Measurements from ENCODE around the gene LRMDA. TPM values are rescaled to one million over a fixed set of nuclear protein-coding genes. Genes with fewer than 3 reads are reported as not detected.
"Not testable (repeated sequence)": the region's sequence is repeated elsewhere in the genome, so short reads cannot be mapped to it uniquely, and the experiment has no call there.

Gene LRMDA
- total and polyA plus RNA-seq, 2 of the 4 experiments (the other 2 are of a cell fraction): 0.07 TPM; not detected in 1

- Histone ChIP-seq H3K23ac (ENCODE audit: low read depth, low read length) (no peak overlapping the region), H3K79me1 (ENCODE audit: low read depth in 1 of 2, low read length in 2 of 2) (no peaks in the 10 kb centered on the region), H2BK20ac (ENCODE audit: low read depth, low read length) (no peak overlapping the region), H3K9me3 (ENCODE audit: control insufficient read depth, insufficient read depth, low read length) (no peaks in the 10 kb centered on the region), H3K27me3 (ENCODE audit: control insufficient read depth, insufficient read depth, low read length) (peaks cover 6% of the 10 kb centered on the region; the same call in 1 of the 2 replicates), H3K9me1 (ENCODE audit: insufficient read depth, low read length) (no peaks in the 10 kb centered on the region), H3K14ac (replicated peaks; ENCODE audit: low read depth, low read length) (no peak overlapping the region), H4K91ac (ENCODE audit: insufficient read depth, low read depth, low read length) (no peak overlapping the region), H2BK5ac (ENCODE audit: low read depth, low read length, poor library complexity, severe bottlenecking) (no peak overlapping the region), H2AK9ac (replicated peaks; ENCODE audit: low read depth, low read length, poor library complexity) (no peak overlapping the region), H3K56ac (ENCODE audit: extremely low read depth, insufficient read depth, low read length) (no peak overlapping the region), H3K9ac (ENCODE audit: low read depth, low read length) (no peak overlapping the region), H2AK5ac (ENCODE audit: low read depth, low read length) (no peak overlapping the region), H4K20me1 (ENCODE audit: insufficient read depth, low read length) (no peaks in the 10 kb centered on the region), H3K4me1 (ENCODE audit: control insufficient read depth, insufficient read depth, low read length) (no peaks in the 10 kb centered on the region), H4K8ac (ENCODE audit: low read depth in 2 of 2, low read length in 2 of 2) (no peak overlapping the region), H2AFZ (replicated peaks; ENCODE audit: low read length, poor library complexity) (no peak overlapping the region), H3K36me3 (ENCODE audit: control insufficient read depth, insufficient read depth, low read length) (no peaks in the 10 kb centered on the region), H3K4ac (ENCODE audit: low read depth, low read length) (no peak overlapping the region), H4K5ac (ENCODE audit: low read depth, low read length) (no peak overlapping the region), H2BK120ac (ENCODE audit: low read depth, low read length) (no peak overlapping the region), H3K4me2 (ENCODE audit: low read depth, low read length) (no peak overlapping the region), H3K4me3 (ENCODE audit: insufficient read depth, low read depth, low read length) (no peak overlapping the region), H2BK15ac (ENCODE audit: low read depth, low read length) (no peak overlapping the region), H3K27ac (ENCODE audit: insufficient read depth, low read length) (no peak overlapping the region), H3K18ac (ENCODE audit: low read depth, low read length) (no peak overlapping the region)
- ATAC-seq (ENCODE audit: low read depth): no peak
- BruUV-seq (replicated peaks): no TSS peak
- intact Hi-C loops (cut with micrococcal nuclease) (no loop called here), in situ Hi-C loops (cut with MboI; ENCODE audit: low sequenced_read_pairs) (no loop called here), dilution Hi-C loops (cut with HindIII; ENCODE audit: low sequenced_read_pairs, unreplicated experiment) (no loop called here)
- DNase-seq: no peak
- TF ChIP-seq MXI1 (IDR thresholded peaks at IDR 0.05; ENCODE audit: borderline replicate concordance, low read depth, low read length) (no peak), MAFK (IDR thresholded peaks at IDR 0.05; ENCODE audit: low read depth, low read length) (peak; percentile 91)
- POLR2A ChIA-PET (ENCODE audit: unreplicated experiment): no interaction called here
- 71% methylated on average over 1 of the region's 3 CpGs; no CpG with 5 or more reads in 1 of the 2 experiments for WGBS, 2 experiments (ENCODE audit: extremely low coverage in 2 of 2, insufficient read length in 1 of 2)
- CTCF ChIA-PET: no interaction called here
These were observed 710.0 kb downstream of the LRMDA start for GRCh38 chr10:76141376-76141775.

- DNase-seq; H3K4me1 ChIP-seq (ENCODE audit: control insufficient read depth, insufficient read depth, low read length); H3K56ac ChIP-seq (ENCODE audit: extremely low read depth, insufficient read depth, low read length); H3K9me1 ChIP-seq (ENCODE audit: insufficient read depth, low read length); H3K4me2 ChIP-seq (ENCODE audit: low read depth, low read length); H2BK5ac ChIP-seq (ENCODE audit: low read depth, low read length, poor library complexity, severe bottlenecking); in situ Hi-C loops (cut with MboI; ENCODE audit: low sequenced_read_pairs); H2BK15ac ChIP-seq (ENCODE audit: low read depth, low read length); H2AFZ ChIP-seq (replicated peaks; ENCODE audit: low read length, poor library complexity); dilution Hi-C loops (cut with HindIII; ENCODE audit: low sequenced_read_pairs, unreplicated experiment); H4K91ac ChIP-seq (ENCODE audit: insufficient read depth, low read depth, low read length); H3K27me3 ChIP-seq (ENCODE audit: control insufficient read depth, insufficient read depth, low read length); H2AK5ac ChIP-seq (ENCODE audit: low read depth, low read length); CTCF ChIA-PET; H3K4ac ChIP-seq (ENCODE audit: low read depth, low read length); H4K5ac ChIP-seq (ENCODE audit: low read depth, low read length); H3K14ac ChIP-seq (replicated peaks; ENCODE audit: low read depth, low read length); H3K9me3 ChIP-seq (ENCODE audit: control insufficient read depth, insufficient read depth, low read length); H2AK9ac ChIP-seq (replicated peaks; ENCODE audit: low read depth, low read length, poor library complexity); BruUV-seq (replicated peaks); H3K23ac ChIP-seq (ENCODE audit: low read depth, low read length); H3K27ac ChIP-seq (ENCODE audit: insufficient read depth, low read length); H3K9ac ChIP-seq (ENCODE audit: low read depth, low read length); H2BK120ac ChIP-seq (ENCODE audit: low read depth, low read length); H4K8ac ChIP-seq (ENCODE audit: low read depth in 2 of 2, low read length in 2 of 2); H3K4me3 ChIP-seq (ENCODE audit: insufficient read depth, low read depth, low read length); H3K79me1 ChIP-seq (ENCODE audit: low read depth in 1 of 2, low read length in 2 of 2); POLR2A ChIA-PET (ENCODE audit: unreplicated experiment); ATAC-seq (ENCODE audit: low read depth); intact Hi-C loops (cut with micrococcal nuclease); H3K36me3 ChIP-seq (ENCODE audit: control insufficient read depth, insufficient read depth, low read length); H4K20me1 ChIP-seq (ENCODE audit: insufficient read depth, low read length); H3K18ac ChIP-seq (ENCODE audit: low read depth, low read length); H2BK20ac ChIP-seq (ENCODE audit: low read depth, low read length): not testable (repeated sequence)
- no CpG with 5 or more reads among the region's 8 CpGs for WGBS, 2 experiments (ENCODE audit: extremely low coverage in 2 of 2, insufficient read length in 1 of 2)
These were observed 716.8 kb downstream of the LRMDA start for GRCh38 chr10:76148217-76148616.

Measured in IMR-90 (cell line).